HepG2 (cell line): ENCODE results near the gene VWA3A. TPM values are rescaled to one million over a fixed set of nuclear protein-coding genes. Genes with fewer than 3 reads are reported as not detected.

Experiments used
- ATAC-seq: fragments of 200-7000 bp; cut with Tn5 transposase; 3 replicates; pipeline ENCODE4 v1.9.1; 2020; ENCODE audit warnings: mild to moderate bottlenecking, moderate library complexity
- BruUV-seq: library from RNA; stranded (reverse); fragments of 400-500 nt; replicated peaks from 2 replicates; lab custom pipeline; 2021; lab: Mats Ljungman, UMichigan
- CTCF ChIA-PET: fragments of 300-600 bp; formaldehyde crosslinking; extraction: SDS; loops from one replicate; lab custom pipeline; 2021; ENCODE audit warnings: low total read pairs, inconsistent platforms, low intra/inter-chr PET ratio; lab: Yijun Ruan, JAX
- POLR2A ChIA-PET: fragments of 350-600 bp; sonication (Branson Sonifier 250); formaldehyde crosslinking; loops from one replicate; lab custom pipeline; 2020; ENCODE audit warnings: antibody characterized with exemption, inconsistent platforms; lab: Yijun Ruan, JAX
- DNase-seq: peaks from one replicate; pipeline ENCODE4 v3.0.0-alpha.2; 2015; ENCODE audit warnings: low spot score
- FAIRE-seq: peaks from 3 replicates; lab custom pipeline; 2011; peaks lifted over from hg19 to GRCh38; lab: Jason Lieb, UNC
- H2AFZ ChIP-seq: one replicate; pipeline ENCODE4 v1.6.1; 2011; ENCODE audit warnings: low read length, inconsistent platforms
- H3K27ac ChIP-seq: fragments of 300-600 bp; 3 replicates; pipeline ENCODE4 v1.8.0; 2011; ENCODE audit warnings: mixed run types, mild to moderate bottlenecking, mixed read lengths, low read length, inconsistent platforms; ENCODE audit not compliant: insufficient read depth; ENCODE audit errors: extremely low read length
- H3K27me3 ChIP-seq, 2 experiments: fragments of 200-600 bp in 1 of 2; 2 replicates in 1 of 2; 3 replicates in 1 of 2; pipeline versions ENCODE4 v1.6.0 to v1.8.0; 2011; ENCODE audit warnings: low read length in 2 of 2, mild to moderate bottlenecking in 2 of 2, moderate library complexity in 2 of 2, inconsistent platforms in 1 of 2; ENCODE audit not compliant: insufficient read depth in 2 of 2, control insufficient read depth in 1 of 2
- H3K36me3 ChIP-seq, 2 experiments: fragments of 200-600 bp in 1 of 2; replicated peaks in 1 of 2; 2 replicates in 1 of 2; 3 replicates in 1 of 2; pipeline versions ENCODE4 v1.5.1 to v1.8.0; 2011; ENCODE audit warnings: low read length in 2 of 2, inconsistent platforms in 1 of 2; ENCODE audit not compliant: insufficient read depth in 2 of 2, control insufficient read depth in 1 of 2
- H3K4me1 ChIP-seq: 2 replicates; pipeline ENCODE4 v1.5.1; 2012; ENCODE audit warnings: low read length, inconsistent platforms; ENCODE audit not compliant: insufficient read depth
- H3K4me2 ChIP-seq: 2 replicates; pipeline ENCODE4 v1.6.0; 2011; ENCODE audit warnings: low read depth, low read length, inconsistent platforms
- H3K4me3 ChIP-seq, 3 experiments: fragments of 200-600 bp in 1 of 3; sonication (generic), shearing (Covaris generic) in 1 of 3; replicated peaks in 1 of 3; 2 replicates each; pipeline ENCODE4 v1.5.1; 2011 to 2016; ENCODE audit warnings: low read length in 3 of 3, inconsistent platforms in 2 of 3, low read depth in 2 of 3, mild to moderate bottlenecking in 2 of 3, control low read depth in 1 of 3, mixed read lengths in 1 of 3; ENCODE audit not compliant: insufficient read depth in 1 of 3
- H3K79me2 ChIP-seq: one replicate; pipeline ENCODE4 v1.6.1; 2011; ENCODE audit warnings: low read length, inconsistent platforms; ENCODE audit not compliant: insufficient read depth
- H3K9ac ChIP-seq: 2 replicates; pipeline ENCODE4 v1.6.0; 2011; ENCODE audit warnings: mild to moderate bottlenecking, low read depth, low read length, inconsistent platforms; ENCODE audit not compliant: insufficient read depth
- H3K9me3 ChIP-seq: 2 replicates; pipeline ENCODE4 v1.5.1; 2012; ENCODE audit warnings: mild to moderate bottlenecking, low read length
- H4K20me1 ChIP-seq: 2 replicates; pipeline ENCODE4 v1.6.0; 2011; ENCODE audit warnings: inconsistent platforms, mild to moderate bottlenecking, low read length, moderate library complexity; ENCODE audit not compliant: insufficient read depth
- DZIP1 ChIP-seq: sonication (generic); formaldehyde crosslinking; IDR thresholded peaks from 2 replicates; pipeline ENCODE4 v1.5.0; 2020; ENCODE audit warnings: mild to moderate bottlenecking, missing genetic modification reagents
- MBD4 ChIP-seq: IDR thresholded peaks from 2 replicates; pipeline ENCODE4 v1.6.1; 2012; ENCODE audit warnings: low read length, inconsistent platforms, borderline replicate concordance
- MIXL1 ChIP-seq: IDR thresholded peaks from 2 replicates; pipeline ENCODE4 v1.6.1; 2016
- PAX8 ChIP-seq: sonication (generic); formaldehyde crosslinking; IDR thresholded peaks from 2 replicates; pipeline ENCODE4 v1.8.0; 2022; ENCODE audit warnings: mild to moderate bottlenecking, missing genetic modification reagents, borderline replicate concordance
- PRDM15 ChIP-seq: sonication (generic); formaldehyde crosslinking; IDR thresholded peaks from 2 replicates; pipeline ENCODE4 v1.4.0; 2020; ENCODE audit warnings: missing genetic modification reagents
- RCOR2 ChIP-seq: IDR thresholded peaks from 2 replicates; pipeline ENCODE4 v1.6.1; 2016; ENCODE audit warnings: missing biosample characterization, missing genetic modification reagents
- SP4 ChIP-seq: sonication (generic); formaldehyde crosslinking; IDR thresholded peaks from 2 replicates; pipeline ENCODE4 v1.8.1; 2023; ENCODE audit warnings: mild to moderate bottlenecking, missing genetic modification reagents
- THAP9 ChIP-seq: sonication (generic); formaldehyde crosslinking; IDR thresholded peaks from 2 replicates; pipeline ENCODE4; 2020; ENCODE audit warnings: missing genetic modification reagents, mild to moderate bottlenecking, borderline replicate concordance
- ZMYM3 ChIP-seq: sonication (generic); formaldehyde crosslinking; IDR thresholded peaks from 2 replicates; pipeline ENCODE4 v1.5.1; 2020; ENCODE audit warnings: mild to moderate bottlenecking, missing genetic modification reagents
- ZNF256 ChIP-seq: sonication (generic); formaldehyde crosslinking; conservative IDR thresholded peaks from 2 replicates; pipeline ENCODE4 v1.4.0; 2020; ENCODE audit warnings: missing genetic modification reagents
- ZNF280D ChIP-seq: sonication (generic); formaldehyde crosslinking; IDR thresholded peaks from 2 replicates; pipeline ENCODE4 v1.5.1; 2020; ENCODE audit warnings: mild to moderate bottlenecking, missing genetic modification reagents
- ZNF7 ChIP-seq: IDR thresholded peaks from 2 replicates; pipeline ENCODE4 v1.6.1; 2016; ENCODE audit warnings: missing biosample characterization, missing genetic modification reagents
- ZNF772 ChIP-seq: sonication (generic); formaldehyde crosslinking; IDR thresholded peaks from 2 replicates; pipeline ENCODE4 v1.5.0; 2020; ENCODE audit warnings: mild to moderate bottlenecking, missing genetic modification reagents
- WGBS: methylation state at CpG from one replicate; pipeline ENCODE4 v1.1.6; 2017; ENCODE audit warnings: low lambda C conversion rate; 5-methylcytosine and 5-hydroxymethylcytosine counted together
- in situ Hi-C: cut with HindIII; loops from 2 replicates; pipeline ENCODE4 v1.10.0; 2017; ENCODE audit warnings: low pct_unique_long_range_greater_than_20kb; ENCODE audit not compliant: extremely low pct_ligation_motif_present
- intact Hi-C: fragments of 100-400 bp; cut with micrococcal nuclease; formaldehyde crosslinking; loops from one replicate; pipeline ENCODE4 v1.10.0; 2022; ENCODE audit not compliant: unreplicated experiment
- polyA plus RNA-seq, 8 experiments: library from polyadenylated mRNA; depleted of rRNA in 3 of 8; stranded (reverse) in 7 of 8; unstranded in 1 of 8; fragments of >200 nt; fragmentation: Illumina TruSeq in 4 of 8; extraction: Trizol in 4 of 8; gene quantifications; 2 replicates each; pipeline versions ENCODE4 v1.2.1 to v1.2.3, GENCODE V29; 2011 to 2016; ENCODE audit warnings: low read depth in 4 of 8, missing spikeins in 1 of 8, mixed read lengths in 1 of 8; ENCODE audit not compliant: insufficient read depth in 1 of 8
- total RNA-seq, 5 experiments: library from RNA; depleted of rRNA; stranded (reverse); fragments of >200 nt; fragmentation: Illumina TruSeq; extraction: Trizol; gene quantifications; 2 replicates each; pipeline ENCODE4 v1.2.3, GENCODE V29; 2016; ENCODE audit warnings: low read depth in 1 of 5

VWA3A gene
- total and polyA plus RNA-seq, 2 of the 13 experiments (the other 11 are each of a cell fraction or from before 2014, with no cell fraction given): 0.03 to 0.07 TPM

GRCh38 chr16:22103441-22103840, 11.1 kb downstream of the VWA3A start:
- ATAC-seq (no peak), DNase-seq (no peak), FAIRE-seq (no peak)
- Histone ChIP-seq H3K4me2 (no peak overlapping the region), H3K79me2 (no peaks in the 10 kb centered on the region), H3K4me3 (no peak overlapping the region), H3K27ac (no peak overlapping the region), H3K27me3 (peaks cover 3 to 25% of the 10 kb centered on the region in 2 experiments; a peak in 4 of 5 replicates), H2AFZ (no peak overlapping the region), H3K4me1 (peaks cover 43% of the 10 kb centered on the region), H3K36me3 (no peaks in the 10 kb centered on the region), H3K9me3 (no peaks in the 10 kb centered on the region), H3K9ac (no peak overlapping the region), H4K20me1 (no peaks in the 10 kb centered on the region)
- no TSS peak for BruUV-seq
- CTCF ChIA-PET: no interaction called here
- WGBS: 0% methylated on average over 1 of the region's 1 CpG
- POLR2A ChIA-PET: no interaction called here
- intact Hi-C loops (no loop called here), in situ Hi-C loops (no loop called here)
- TF ChIP-seq ZNF256 (CRISPR knock-in tag) (no peak), SP4 (no peak), THAP9 (CRISPR knock-in tag) (no peak), RCOR2 (CRISPR knock-in tag) (no peak), DZIP1 (CRISPR knock-in tag) (no peak), ZNF280D (CRISPR knock-in tag) (no peak), MBD4 (no peak), ZNF772 (CRISPR knock-in tag) (no peak), PRDM15 (CRISPR knock-in tag) (no peak), MIXL1 (CRISPR knock-in tag) (no peak), ZNF7 (CRISPR knock-in tag) (no peak), PAX8 (no peak), ZMYM3 (CRISPR knock-in tag) (no peak)
